Neural progenitor cell (in vitro differentiated cells): Measurements from ENCODE around the gene LRP1B. TPM values are rescaled to one million over a fixed set of nuclear protein-coding genes. Genes with fewer than 3 reads are reported as not detected.

ENCODE experiments used
- DNase-seq: peaks from one replicate; pipeline ENCODE4 v3.0.0-alpha.2; 2016; ENCODE audit warnings: low spot score
- H2AFZ ChIP-seq: fragments of 200-600 bp; sonication (generic); replicated peaks from 2 replicates; pipeline ENCODE4 v1.6.1; 2016; ENCODE audit warnings: antibody characterized with exemption
- H3F3A ChIP-seq: fragments of 200-600 bp; sonication (generic); 2 replicates; pipeline ENCODE4 v1.6.1; 2016; ENCODE audit warnings: antibody characterized with exemption, low read depth
- H3K27ac ChIP-seq: fragments of 200-600 bp; sonication (generic); 2 replicates; pipeline ENCODE4 v1.5.1; 2016; ENCODE audit warnings: mild to moderate bottlenecking
- H3K27me3 ChIP-seq: fragments of 200-600 bp; sonication (generic); 2 replicates; pipeline ENCODE4 v1.6.1; 2016; ENCODE audit warnings: mild to moderate bottlenecking, moderate library complexity
- H3K36me3 ChIP-seq: fragments of 200-600 bp; sonication (generic); 2 replicates; pipeline ENCODE4 v1.5.1; 2016
- H3K4me1 ChIP-seq: fragments of 200-600 bp; sonication (generic); 2 replicates; pipeline ENCODE4 v1.6.1; 2016; ENCODE audit warnings: mixed run types
- H3K4me2 ChIP-seq: fragments of 200-600 bp; sonication (generic); 2 replicates; pipeline ENCODE4 v1.6.1; 2016
- H3K4me3 ChIP-seq: fragments of 200-600 bp; sonication (generic); 2 replicates; pipeline ENCODE4 v1.5.1; 2016
- H3K79me2 ChIP-seq: fragments of 200-600 bp; sonication (generic); 2 replicates; pipeline ENCODE4 v1.6.1; 2016; ENCODE audit warnings: low read depth
- H3K9ac ChIP-seq: fragments of 200-600 bp; sonication (generic); 2 replicates; pipeline ENCODE4 v1.6.1; 2016
- H3K9me3 ChIP-seq: fragments of 200-600 bp; sonication (generic); 2 replicates; pipeline ENCODE4 v1.5.1; 2016; ENCODE audit warnings: low read depth
- H4K20me1 ChIP-seq: fragments of 200-600 bp; sonication (generic); 2 replicates; pipeline ENCODE4 v1.6.1; 2016; ENCODE audit warnings: low read depth
- H3K27ac Mint-ChIP-seq: 3 replicates; pipeline ENCODE4 v1.8.0; 2021; ENCODE audit warnings: mixed read lengths
- H3K27me3 Mint-ChIP-seq: 2 replicates; pipeline ENCODE4 v1.8.0; 2022; ENCODE audit warnings: low read depth, mild to moderate bottlenecking, inconsistent platforms, moderate library complexity, mixed read lengths; ENCODE audit not compliant: insufficient read depth
- H3K36me3 Mint-ChIP-seq: 3 replicates; pipeline ENCODE4 v1.8.0; 2021; ENCODE audit warnings: mixed read lengths
- H3K4me1 Mint-ChIP-seq: 3 replicates; pipeline ENCODE4 v1.8.0; 2021; ENCODE audit warnings: mixed read lengths
- H3K4me3 Mint-ChIP-seq: 3 replicates; pipeline ENCODE4 v1.8.0; 2021; ENCODE audit warnings: mild to moderate bottlenecking, moderate library complexity, mixed read lengths
- H3K9me3 Mint-ChIP-seq: 3 replicates; pipeline ENCODE4 v1.8.0; 2020; ENCODE audit warnings: mixed read lengths
- CTCF ChIP-seq: fragments of 200-600 bp; sonication (generic); IDR thresholded peaks from 2 replicates; pipeline ENCODE4 v1.5.1; 2017; ENCODE audit warnings: antibody characterized with exemption, mild to moderate bottlenecking
- EZH2 ChIP-seq: fragments of 200-600 bp; sonication (generic); IDR thresholded peaks from 2 replicates; pipeline ENCODE4 v1.6.1; 2017; ENCODE audit warnings: antibody characterized with exemption, mild to moderate bottlenecking, moderate library complexity
- EZH2phosphoT487 ChIP-seq: fragments of 200-600 bp; sonication (generic); IDR thresholded peaks from 2 replicates; pipeline ENCODE4 v1.6.1; 2017; ENCODE audit warnings: antibody characterized with exemption
- total RNA-seq: library from RNA; depleted of rRNA; stranded (reverse); fragments of >200 nt; gene quantifications from 2 replicates; pipeline ENCODE4 v1.2.3, GENCODE V29; 2015; ENCODE audit warnings: low replicate concordance

LRP1B gene
- total RNA-seq, 1 donor from 2014 or later = not detected

- TF ChIP-seq CTCF (no peak), EZH2phosphoT487 (no peak)
- Histone ChIP-seq H4K20me1 (no peaks in the 10 kb centered on the region), H3K79me2 (no peaks in the 10 kb centered on the region), H3K9me3 (no peaks in the 10 kb centered on the region), H3K36me3 (no peaks in the 10 kb centered on the region), H3K4me1 (no peaks in the 10 kb centered on the region), H3K4me3 (no peak overlapping the region), H3K27ac (no peak overlapping the region), H3K9ac (no peak overlapping the region), H2AFZ (no peak overlapping the region), H3K27me3 (no peaks in the 10 kb centered on the region), H3F3A (no peaks in the 10 kb centered on the region), H3K4me2 (no peak overlapping the region)
- H3K9me3 Mint-ChIP-seq = no peaks in the 10 kb centered on the region
- no peaks in the 10 kb centered on the region for H3K27me3 Mint-ChIP-seq
- peaks cover 3% of the 10 kb centered on the region for H3K4me1 Mint-ChIP-seq
- DNase-seq = no peak
- no peak overlapping the region for H3K27ac Mint-ChIP-seq
- no peak overlapping the region for H3K4me3 Mint-ChIP-seq
- H3K36me3 Mint-ChIP-seq = no peaks in the 10 kb centered on the region
Measured at GRCh38 chr2:141497272-141497671, 633.5 kb downstream of the LRP1B start.

- DNase-seq = no peak
- no peak for TF ChIP-seq EZH2
- H3K4me3 Mint-ChIP-seq = no peak overlapping the region
- Histone ChIP-seq H2AFZ (no peak overlapping the region), H3K4me3 (no peak overlapping the region), H3K9ac (no peak overlapping the region), H3K4me1 (no peaks in the 10 kb centered on the region), H3K36me3 (no peaks in the 10 kb centered on the region), H3K27ac (no peak overlapping the region), H3F3A (no peaks in the 10 kb centered on the region), H3K9me3 (no peaks in the 10 kb centered on the region), H3K27me3 (no peaks in the 10 kb centered on the region), H3K79me2 (no peaks in the 10 kb centered on the region), H4K20me1 (no peaks in the 10 kb centered on the region), H3K4me2 (no peak overlapping the region)
- peaks cover under 1% of the 10 kb centered on the region for H3K4me1 Mint-ChIP-seq
- no peaks in the 10 kb centered on the region for H3K36me3 Mint-ChIP-seq
- no peaks in the 10 kb centered on the region for H3K27me3 Mint-ChIP-seq
- no peaks in the 10 kb centered on the region for H3K9me3 Mint-ChIP-seq
- H3K27ac Mint-ChIP-seq = no peak overlapping the region
Measured at GRCh38 chr2:141496810-141497209, 634.0 kb downstream of the LRP1B start.

GRCh38 chr2:141493936-141494335 is 636.9 kb downstream of the LRP1B start:
- H2AFZ ChIP-seq = no peak overlapping the region
- no peaks in the 10 kb centered on the region for H3K9me3 ChIP-seq
- no peaks in the 10 kb centered on the region for H4K20me1 ChIP-seq
- H3K4me3 Mint-ChIP-seq = no peak overlapping the region
- no peaks in the 10 kb centered on the region for H3K4me1 ChIP-seq
- no peak for DNase-seq
- H3K27ac Mint-ChIP-seq = no peak overlapping the region
- no peaks in the 10 kb centered on the region for H3K36me3 ChIP-seq
- no peaks in the 10 kb centered on the region for H3K4me1 Mint-ChIP-seq
- H3K9me3 Mint-ChIP-seq = no peaks in the 10 kb centered on the region
- H3K4me3 ChIP-seq = no peak overlapping the region
- no peaks in the 10 kb centered on the region for H3K27me3 ChIP-seq
- H3K9ac ChIP-seq = no peak overlapping the region
- no peaks in the 10 kb centered on the region for H3K79me2 ChIP-seq
- H3K27me3 Mint-ChIP-seq = no peaks in the 10 kb centered on the region
- TF ChIP-seq EZH2phosphoT487 = no peak
- TF ChIP-seq EZH2 = no peak
- TF ChIP-seq CTCF = no peak
- H3K36me3 Mint-ChIP-seq = no peaks in the 10 kb centered on the region
- H3K27ac ChIP-seq = no peak overlapping the region
- no peak overlapping the region for H3K4me2 ChIP-seq
- no peaks in the 10 kb centered on the region for H3F3A ChIP-seq

- no peaks in the 10 kb centered on the region for H3K9me3 Mint-ChIP-seq
- Histone ChIP-seq H3K9ac (no peak overlapping the region), H3K79me2 (no peaks in the 10 kb centered on the region), H4K20me1 (no peaks in the 10 kb centered on the region), H3K9me3 (no peaks in the 10 kb centered on the region), H3K4me2 (no peak overlapping the region), H2AFZ (no peak overlapping the region), H3K27ac (no peak overlapping the region), H3K4me3 (no peak overlapping the region), H3K4me1 (no peaks in the 10 kb centered on the region), H3K36me3 (no peaks in the 10 kb centered on the region), H3K27me3 (no peaks in the 10 kb centered on the region), H3F3A (no peaks in the 10 kb centered on the region)
- H3K36me3 Mint-ChIP-seq = no peaks in the 10 kb centered on the region
- TF ChIP-seq EZH2phosphoT487 (no peak), EZH2 (no peak), CTCF (no peak)
- no peaks in the 10 kb centered on the region for H3K27me3 Mint-ChIP-seq
- H3K4me1 Mint-ChIP-seq = no peaks in the 10 kb centered on the region
- no peak overlapping the region for H3K27ac Mint-ChIP-seq
- no peak for DNase-seq
- H3K4me3 Mint-ChIP-seq = no peak overlapping the region
Measured at GRCh38 chr2:141492816-141493215, 638.0 kb downstream of the LRP1B start.
